Skin of body (tissue), 3 donors: Measurements from ENCODE around the gene NRDC. TPM values are rescaled to one million over a fixed set of nuclear protein-coding genes. Genes with fewer than 3 reads are reported as not detected.

Experiments used
- DNase-seq: peaks from one replicate; lab custom pipeline; 2025; lab: John Stamatoyannopoulos, UW
- small RNA-seq: library from RNA; depleted of rRNA; stranded (forward); fragments of <200 nt; gene quantifications from one replicate; pipeline ENCODE3, GENCODE V24; 2014; ENCODE audit warnings: low replicate concordance
- total RNA-seq: library from RNA; depleted of rRNA; stranded (reverse); fragments of >200 nt; gene quantifications from one replicate; pipeline ENCODE4 v1.2.3, GENCODE V29; 2014

Gene NRDC
- total RNA-seq, 1 donor from 2014 or later, result 81.2 TPM

DNA sequence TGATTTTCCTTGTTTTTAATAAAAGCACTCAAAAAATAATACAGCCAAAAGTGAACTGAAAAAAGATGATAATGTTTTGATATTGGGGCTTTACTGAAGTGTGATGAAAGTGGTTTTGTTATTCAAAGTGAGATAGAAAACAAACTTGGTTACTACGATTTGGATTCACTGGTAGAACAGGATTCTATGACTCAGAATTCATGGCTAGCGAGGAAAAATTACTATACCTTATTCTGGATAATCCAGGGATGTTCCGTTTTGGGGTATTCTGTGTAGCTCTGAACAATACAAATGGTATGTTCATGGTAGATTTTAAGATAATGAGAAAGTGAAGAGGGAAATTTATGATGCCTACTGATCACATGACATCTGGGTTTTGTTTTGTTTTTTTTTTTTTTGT, 117.7 kb downstream of the NRDC start:
- DNase-seq, result no peak

DNA sequence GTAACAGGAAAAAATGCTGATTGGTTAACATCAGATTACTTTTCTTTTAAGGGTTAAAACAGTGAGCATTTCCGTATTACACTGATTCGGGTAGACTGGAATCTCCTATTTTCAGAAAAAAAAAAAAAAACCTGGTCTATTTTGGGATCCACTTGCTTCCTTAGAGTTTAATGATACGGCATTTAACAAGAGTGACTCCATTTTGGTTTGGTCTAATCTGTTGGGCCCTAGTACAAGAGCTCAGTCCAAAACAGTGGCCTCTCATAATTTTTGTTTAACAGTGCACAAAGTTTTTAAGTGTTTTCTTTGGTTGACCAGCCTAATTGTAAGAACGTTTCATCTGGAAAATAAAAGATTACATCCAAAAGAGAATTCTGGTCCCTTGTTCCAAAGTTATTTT, 120.2 kb downstream of the NRDC start:
- no peak for DNase-seq

DNA sequence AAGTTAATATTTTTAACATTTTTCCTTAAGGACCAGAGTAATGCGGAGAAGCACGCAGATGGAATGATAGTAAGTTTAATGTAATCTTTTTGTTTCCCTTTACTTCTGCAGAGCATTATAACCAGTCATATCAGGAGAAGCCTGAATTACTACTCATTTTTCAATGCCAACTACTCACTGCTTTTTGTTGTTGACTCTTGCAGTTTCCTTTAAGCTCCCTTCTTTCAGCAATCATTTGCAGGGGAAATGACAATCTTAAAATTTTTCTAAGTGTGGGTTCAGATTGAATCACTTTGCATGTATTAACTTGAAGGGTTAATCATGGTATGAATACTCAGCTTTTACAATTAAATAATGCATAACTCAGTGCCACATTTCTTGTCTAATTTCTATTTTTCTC, 122.2 kb downstream of the NRDC start:
- no peak for DNase-seq

DNA sequence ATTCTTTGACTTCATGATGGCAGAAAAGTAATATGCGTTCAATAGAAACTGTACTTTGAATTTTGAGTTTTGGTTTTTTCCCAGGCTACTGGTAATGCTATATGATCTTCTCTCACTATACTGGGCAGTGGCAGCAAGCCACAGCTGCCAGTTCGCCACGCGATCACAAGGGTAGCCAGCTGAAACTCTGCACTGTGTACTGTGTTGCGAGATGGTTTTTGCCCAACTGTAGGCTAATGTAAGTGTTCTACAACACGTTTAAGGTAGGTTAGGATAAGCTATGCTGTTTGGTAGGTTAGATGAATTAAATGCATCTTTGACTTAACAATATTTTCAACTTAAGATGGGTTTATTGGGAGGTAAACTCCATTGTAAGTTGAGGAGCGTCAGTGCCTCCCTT, 123.1 kb downstream of the NRDC start:
- DNase-seq, result no peak

DNA sequence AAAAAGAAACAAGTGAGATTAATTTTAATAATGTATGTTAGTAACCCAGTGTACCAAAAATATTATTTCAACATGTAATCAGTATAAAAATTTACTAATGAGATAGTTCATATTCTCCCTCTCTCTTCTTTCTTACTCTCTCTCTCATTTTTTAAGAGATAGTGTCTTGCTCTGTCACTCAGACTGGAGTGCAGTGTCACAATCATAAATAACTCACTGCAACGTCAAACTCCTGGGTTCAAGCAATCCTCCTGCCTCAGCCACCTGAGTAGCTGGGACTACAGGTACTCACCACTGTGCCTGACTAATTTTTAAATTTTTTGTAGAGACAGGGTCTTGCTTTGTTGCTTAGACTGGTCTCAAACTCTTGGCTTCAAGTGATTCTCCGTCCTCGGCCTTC, 123.9 kb downstream of the NRDC start:
- no peak for DNase-seq

DNA sequence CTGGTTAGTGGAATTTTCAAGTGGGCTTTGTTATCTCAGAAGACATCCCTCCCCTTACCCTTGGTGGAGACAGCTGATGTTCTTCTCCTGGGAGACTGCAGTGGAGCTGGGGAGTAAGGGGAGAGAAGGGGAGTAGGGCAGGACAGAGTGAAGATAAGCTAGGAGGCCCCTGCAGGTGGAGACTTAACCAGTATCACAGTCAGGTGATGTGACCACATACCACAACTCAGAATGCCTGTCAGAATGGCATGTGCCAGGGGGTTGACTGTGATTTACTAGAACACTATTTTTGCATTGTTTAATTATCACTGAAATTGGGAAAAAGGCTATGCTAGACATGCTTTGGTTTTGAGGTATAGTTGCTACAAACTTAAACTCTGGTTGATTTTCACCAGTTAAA, 124.6 kb downstream of the NRDC start:
- no peak for DNase-seq

DNA sequence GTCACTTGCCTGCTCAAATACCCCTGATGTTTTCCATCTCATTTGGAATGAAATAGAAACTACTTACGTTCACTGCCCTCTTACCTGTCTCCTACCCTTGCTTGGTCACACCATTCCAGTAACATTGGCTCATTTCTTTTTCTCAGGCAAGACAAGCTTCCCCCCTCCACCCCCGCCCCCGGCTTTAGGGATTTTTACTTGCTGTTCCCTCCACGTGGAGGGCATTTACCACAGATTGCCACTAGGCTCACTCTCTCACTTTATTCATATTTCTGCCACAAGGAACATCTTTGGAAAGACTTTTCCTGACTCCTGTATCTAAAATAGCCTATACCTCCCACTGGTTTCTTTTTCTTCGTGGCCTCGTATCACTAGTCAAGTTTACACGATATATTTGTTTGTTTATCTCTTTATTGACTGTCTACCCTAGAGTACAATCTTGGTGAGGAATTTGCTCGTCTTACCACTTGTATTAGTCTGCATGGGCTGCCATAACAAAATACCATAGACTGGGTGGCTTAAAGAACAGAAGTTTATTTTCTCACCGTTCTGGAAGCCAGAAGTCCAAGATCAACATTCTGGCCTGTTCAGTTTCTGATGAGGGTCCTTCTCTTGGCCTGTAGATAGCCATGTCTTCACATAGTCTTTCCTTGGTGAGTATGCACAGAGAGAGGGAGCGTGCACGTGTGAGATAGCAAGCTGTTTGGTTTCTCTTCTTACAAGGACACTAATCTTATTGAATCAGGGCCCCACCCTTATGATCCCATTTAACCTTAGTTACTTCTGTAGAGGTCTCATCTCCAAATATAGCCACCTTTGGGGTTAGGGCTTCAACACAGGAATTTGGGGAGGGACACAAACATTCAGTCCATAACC, 126.2 kb downstream of the NRDC start:
- no peak for DNase-seq

DNA sequence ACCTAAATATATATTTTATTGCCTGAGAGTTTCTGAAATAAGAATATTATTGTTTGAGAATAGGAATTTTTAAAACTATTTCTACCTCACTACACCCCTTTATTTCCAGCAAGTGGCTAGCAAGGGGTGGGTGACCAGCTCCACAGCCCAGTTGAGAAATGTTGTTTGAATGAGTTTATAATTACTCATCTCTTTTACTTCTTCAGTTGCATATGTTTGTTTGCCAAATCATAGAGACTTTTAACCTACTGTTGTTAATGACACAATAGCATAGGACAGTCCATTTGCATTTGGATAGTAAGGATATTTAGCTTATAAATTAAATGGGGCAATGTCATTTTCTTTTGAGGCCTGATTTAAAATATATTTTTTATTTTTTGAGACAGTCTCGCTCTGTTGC, 127.8 kb downstream of the NRDC start:
- no peak for DNase-seq

DNA sequence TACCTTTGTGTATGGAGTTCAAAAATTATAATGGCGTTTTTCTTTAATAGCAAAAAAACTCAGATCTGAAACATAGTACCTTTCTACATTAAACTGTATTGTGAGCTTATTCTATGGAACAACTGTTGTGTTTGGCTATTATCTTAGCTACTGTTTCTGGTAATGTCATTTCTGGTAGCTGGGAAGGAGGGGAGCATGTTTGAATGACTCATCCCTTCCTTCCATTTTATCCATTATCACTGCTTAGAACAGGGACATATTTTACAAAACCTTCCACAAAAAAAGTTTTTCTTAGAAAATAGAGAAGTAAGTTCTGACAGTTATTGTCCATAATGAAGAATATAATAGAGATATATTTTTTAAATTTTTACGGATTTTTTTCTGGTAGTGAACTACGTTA, 128.3 kb downstream of the NRDC start:
- no peak for DNase-seq

DNA sequence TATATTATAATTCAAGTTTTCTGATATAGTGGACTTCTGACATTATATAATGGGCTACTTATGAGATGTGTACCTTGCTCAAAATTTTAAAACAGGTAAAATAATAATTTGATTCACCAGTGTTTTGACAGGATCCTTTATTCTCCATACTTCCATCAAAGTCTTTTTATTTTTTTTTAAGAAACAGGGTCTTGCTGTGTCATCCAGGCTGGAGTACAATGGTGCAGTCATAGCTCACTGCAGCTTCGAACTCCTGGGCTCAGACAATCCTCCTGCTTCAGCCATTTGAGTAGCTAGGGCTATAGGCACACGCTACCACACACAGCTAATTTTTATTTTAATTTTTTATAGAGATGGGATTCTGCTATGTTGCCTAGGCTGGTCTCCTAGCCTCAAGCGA, 129.4 kb downstream of the NRDC start:
- no peak for DNase-seq

DNA sequence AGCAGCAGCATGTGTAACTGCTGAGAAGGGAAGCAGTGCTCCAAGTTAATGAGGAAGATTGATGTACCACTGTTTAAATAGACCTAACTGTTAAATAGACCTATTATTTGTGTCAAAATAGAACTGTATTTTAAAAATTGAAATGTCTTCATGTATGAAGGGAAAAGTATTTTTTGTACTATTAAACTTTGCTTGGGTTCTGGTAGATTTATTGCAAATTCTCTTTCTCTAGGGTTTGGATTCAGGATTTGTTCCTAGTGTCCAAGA, 133.3 kb downstream of the NRDC start:
- DNase-seq, result no peak

DNA sequence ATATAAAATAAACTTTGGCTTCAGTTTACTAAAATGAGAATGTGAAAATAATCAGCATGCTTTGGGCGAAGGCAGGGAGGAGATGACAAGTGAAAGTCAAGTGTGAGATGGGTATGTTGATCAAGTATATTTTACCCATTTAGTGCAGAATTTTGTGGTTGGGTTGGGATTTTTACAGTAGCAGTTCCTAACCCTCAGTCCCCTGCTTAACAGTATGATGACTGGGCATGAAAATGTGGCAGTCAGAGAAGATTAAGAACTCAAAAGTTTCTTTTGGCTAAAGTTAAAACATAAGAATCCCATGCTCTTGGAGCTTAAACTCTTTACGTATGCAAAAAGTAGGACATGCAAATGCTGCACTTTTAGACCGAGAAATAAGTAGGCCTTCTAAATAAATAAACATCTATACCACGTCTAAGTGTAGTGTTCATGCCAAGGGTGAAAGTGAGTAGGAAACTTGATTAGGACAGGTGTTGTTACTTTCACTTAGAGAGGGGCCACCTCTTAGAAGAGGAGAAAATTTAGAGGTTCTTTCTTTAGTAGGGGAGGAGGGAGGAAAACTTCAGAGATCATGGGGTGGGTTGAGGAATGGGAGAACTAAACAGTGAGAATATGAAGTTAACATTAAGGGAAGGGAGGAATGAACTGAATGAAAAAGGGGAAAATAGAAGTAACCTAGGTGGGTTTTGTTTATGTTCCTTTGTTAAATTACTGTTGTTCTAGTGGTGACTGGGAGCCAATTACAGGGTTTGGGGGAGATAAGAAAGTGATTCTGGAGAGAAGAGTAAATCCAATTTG, 133.8 kb downstream of the NRDC start:
- no peak for DNase-seq

DNA sequence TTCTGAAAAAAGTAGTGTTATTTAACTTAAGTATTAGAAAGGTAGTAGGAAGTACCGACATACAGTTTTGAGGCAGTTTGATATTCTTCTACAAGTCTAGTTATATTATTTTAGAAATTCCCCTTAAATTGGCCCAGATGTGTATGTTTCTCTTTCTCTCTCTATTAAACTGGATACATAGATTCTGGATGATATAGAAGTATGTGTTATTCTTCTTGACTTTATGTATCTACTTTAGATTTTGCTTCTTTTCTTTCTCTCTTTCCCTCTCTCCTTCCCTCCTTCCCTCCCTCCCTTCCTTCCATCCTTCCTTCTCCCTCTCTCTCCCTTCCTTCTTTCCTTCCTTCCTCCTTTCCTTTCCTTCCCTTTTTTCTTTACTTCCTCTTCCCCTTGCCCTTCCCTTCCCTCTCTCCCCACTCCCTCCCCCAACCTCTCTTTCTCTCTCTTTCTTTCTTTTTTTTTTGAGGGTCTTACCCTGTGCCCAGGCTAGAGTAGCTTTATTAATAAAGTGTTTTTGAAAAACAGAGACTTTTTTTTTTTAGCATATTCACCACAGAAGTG, 137.3 kb downstream of the NRDC start:
- DNase-seq, result no peak

DNA sequence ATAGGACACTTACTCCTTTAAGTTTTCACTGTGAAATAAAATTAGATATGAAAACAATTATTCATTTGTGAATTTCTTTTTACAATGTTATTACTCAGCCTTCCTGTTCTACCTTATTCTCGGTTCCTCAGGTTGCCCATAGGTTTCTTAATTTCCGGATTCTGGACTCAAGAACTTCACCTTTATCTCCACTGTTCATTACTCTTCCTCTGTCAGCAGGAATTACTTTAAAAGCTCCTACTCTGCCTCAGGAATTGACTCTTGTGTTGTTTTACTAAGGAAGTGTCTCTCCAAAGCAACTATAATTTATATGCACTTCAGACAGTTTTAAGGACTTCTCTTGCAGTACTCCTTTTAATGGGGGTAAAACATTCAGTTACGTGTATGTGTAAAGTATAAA, 137.9 kb downstream of the NRDC start:
- no peak for DNase-seq

Small RNAs within 50 kb of the gene (small RNA-seq; reads per million reads assigned to genes)
- not detected for gene AL050343.2

Other genes starting within 250 kb of the NRDC start
- gene RAB3B, start 112.0 kb upstream of the NRDC start, total RNA-seq, result 1.9 TPM
- 4.2 TPM for gene KTI12, start 155.1 kb upstream of the NRDC start, total RNA-seq
- 14.9 TPM for gene TXNDC12, start 176.5 kb upstream of the NRDC start, total RNA-seq
- 40.2 TPM for gene BTF3L4, start 177.6 kb upstream of the NRDC start, total RNA-seq